Stomach smooth muscle (tissue), 2 donors: Measurements from ENCODE around the gene ROM1.
"Not testable (repeated sequence)": the region's sequence is repeated elsewhere in the genome, so short reads cannot be mapped to it uniquely, and the experiment has no call there.

Experiments used
- H3K27ac ChIP-seq: one replicate; pipeline ENCODE4 v1.7.0; 2013; ENCODE audit warnings: mild to moderate bottlenecking, low read length, inconsistent platforms
- H3K27me3 ChIP-seq, 2 donors: one replicate each; pipeline ENCODE4 v1.7.0; 2013; ENCODE audit warnings: low read length in 2 of 2; ENCODE audit not compliant: insufficient read depth in 2 of 2, control insufficient read depth in 1 of 2
- H3K36me3 ChIP-seq, 2 donors: one replicate each; pipeline ENCODE4 v1.7.0; 2013; ENCODE audit warnings: low read length in 2 of 2; ENCODE audit not compliant: control insufficient read depth in 2 of 2, insufficient read depth in 2 of 2
- H3K4me1 ChIP-seq: one replicate; pipeline ENCODE4 v1.7.0; 2013; ENCODE audit warnings: low read length; ENCODE audit not compliant: control insufficient read depth, insufficient read depth
- H3K4me3 ChIP-seq, 2 donors: one replicate each; pipeline ENCODE4 v1.7.0; 2013; ENCODE audit warnings: low read length in 2 of 2
- H3K9ac ChIP-seq, 2 donors: one replicate each; pipeline ENCODE4 v1.7.0; 2013; ENCODE audit warnings: low read length in 2 of 2, mild to moderate bottlenecking in 1 of 2
- H3K9me3 ChIP-seq, 2 donors: one replicate each; pipeline ENCODE4 v1.7.0; 2013; ENCODE audit warnings: low read length in 2 of 2; ENCODE audit not compliant: control insufficient read depth in 2 of 2
- donor health status: healthy.
- donor health status: Pancreatic carcinoma.

ROM1 gene

DNA sequence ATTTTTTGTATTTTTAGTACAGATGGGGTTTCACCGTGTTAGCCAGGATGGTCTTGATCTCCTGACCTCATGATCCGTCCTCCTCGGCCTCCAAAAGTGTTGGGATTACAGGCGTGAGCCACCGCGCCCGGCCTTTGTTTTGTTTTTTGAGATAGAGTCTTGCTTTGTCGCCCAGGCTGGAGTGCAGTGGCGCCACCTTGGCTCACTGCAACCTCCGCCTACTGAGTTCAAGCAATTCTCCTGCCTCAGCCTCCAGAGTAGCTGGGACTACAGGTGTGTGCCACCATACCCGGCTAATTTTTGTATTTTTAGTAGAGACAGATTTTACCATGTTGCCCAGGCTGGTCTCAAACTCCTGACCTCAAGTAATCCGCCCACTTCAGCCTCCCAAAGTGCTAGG is 37.2 kb downstream of the ROM1 start:
- H3K4me3 ChIP-seq, H3K27me3 ChIP-seq, H3K9me3 ChIP-seq, H3K27ac ChIP-seq, H3K9ac ChIP-seq: not testable (repeated sequence)
- Histone ChIP-seq H3K36me3 (peaks cover 16% of the 10 kb centered on the region in 2 donors), H3K4me1 (peaks cover 32% of the 10 kb centered on the region)

DNA sequence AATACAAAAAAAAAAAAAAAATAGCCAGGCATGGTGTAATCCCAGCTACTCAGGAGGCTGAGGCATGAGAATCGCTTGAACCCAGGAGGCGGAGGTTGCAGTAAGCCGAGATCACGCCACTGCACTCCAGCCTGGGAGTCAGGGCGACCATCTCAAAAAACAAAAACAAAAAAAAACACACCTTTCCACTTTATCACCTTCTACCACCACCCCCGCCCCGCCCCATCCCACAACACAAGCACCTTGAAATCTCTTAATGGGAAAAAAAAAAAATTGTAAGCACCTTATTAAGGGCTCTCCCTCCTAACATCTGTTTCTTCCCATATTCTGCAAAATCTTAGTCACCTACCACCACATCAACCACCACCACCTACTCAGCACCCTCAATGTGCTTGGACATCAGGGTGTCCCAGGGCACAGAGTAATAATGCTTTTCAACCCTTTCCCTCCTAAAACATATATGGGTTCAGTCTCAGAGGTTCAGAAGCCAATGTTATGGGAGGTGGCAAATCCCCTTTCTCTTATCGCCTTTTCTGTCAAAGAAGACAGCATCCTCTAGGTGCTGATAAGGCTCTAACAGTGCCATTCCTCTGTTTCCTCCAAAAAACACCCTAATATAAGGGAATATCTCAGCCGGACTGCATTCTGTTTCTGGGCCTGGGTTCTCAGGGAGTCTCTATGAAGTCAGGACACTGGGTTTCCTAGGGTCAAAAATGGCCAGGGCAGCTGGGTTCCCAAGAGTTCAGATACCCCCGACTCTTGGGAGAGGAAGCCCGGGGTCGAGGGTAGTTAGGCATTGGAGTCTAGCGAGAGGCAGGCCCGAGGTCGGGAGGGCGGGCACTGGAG is 39.3 kb downstream of the ROM1 start:
- no peaks in the 10 kb centered on the region for H3K27me3 ChIP-seq
- peak overlapping the region; percentile 85 for H3K27ac ChIP-seq
- H3K4me1 ChIP-seq: peaks cover 17% of the 10 kb centered on the region
- no peaks in the 10 kb centered on the region for H3K9me3 ChIP-seq
- H3K9ac ChIP-seq: peak overlapping the region; percentile 98
- H3K36me3 ChIP-seq: peaks cover 16% of the 10 kb centered on the region in 2 donors
- H3K4me3 ChIP-seq: peak overlapping the region; percentile 94 to 98

DNA sequence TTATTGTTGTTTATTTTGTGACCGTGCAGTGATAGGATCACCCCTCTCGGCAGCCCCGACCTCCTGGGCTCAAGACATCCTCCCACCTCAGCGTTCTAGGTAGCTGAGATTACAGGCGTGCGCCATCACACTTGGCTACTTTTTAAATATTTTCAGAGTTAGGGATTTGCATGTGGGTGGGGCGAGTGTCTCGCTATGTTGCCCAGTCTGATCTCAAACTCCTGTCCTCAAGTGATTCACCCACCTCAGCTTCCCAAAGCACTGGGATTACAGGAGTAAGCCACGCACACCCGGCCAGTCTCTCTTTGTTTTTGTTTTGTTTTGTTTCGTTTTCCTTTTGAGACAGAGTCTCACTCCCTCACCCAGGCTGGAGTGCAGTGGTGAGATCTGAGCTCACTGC is 41.2 kb downstream of the ROM1 start:
- peaks cover 3 to 5% of the 10 kb centered on the region in 2 donors for H3K36me3 ChIP-seq
- peaks cover 15% of the 10 kb centered on the region for H3K4me1 ChIP-seq
- H3K9ac ChIP-seq: no peak overlapping the region
- H3K27me3 ChIP-seq: no peaks in the 10 kb centered on the region
- no peak overlapping the region for H3K4me3 ChIP-seq
- H3K27ac ChIP-seq: no peak overlapping the region
- no peaks in the 10 kb centered on the region for H3K9me3 ChIP-seq

DNA sequence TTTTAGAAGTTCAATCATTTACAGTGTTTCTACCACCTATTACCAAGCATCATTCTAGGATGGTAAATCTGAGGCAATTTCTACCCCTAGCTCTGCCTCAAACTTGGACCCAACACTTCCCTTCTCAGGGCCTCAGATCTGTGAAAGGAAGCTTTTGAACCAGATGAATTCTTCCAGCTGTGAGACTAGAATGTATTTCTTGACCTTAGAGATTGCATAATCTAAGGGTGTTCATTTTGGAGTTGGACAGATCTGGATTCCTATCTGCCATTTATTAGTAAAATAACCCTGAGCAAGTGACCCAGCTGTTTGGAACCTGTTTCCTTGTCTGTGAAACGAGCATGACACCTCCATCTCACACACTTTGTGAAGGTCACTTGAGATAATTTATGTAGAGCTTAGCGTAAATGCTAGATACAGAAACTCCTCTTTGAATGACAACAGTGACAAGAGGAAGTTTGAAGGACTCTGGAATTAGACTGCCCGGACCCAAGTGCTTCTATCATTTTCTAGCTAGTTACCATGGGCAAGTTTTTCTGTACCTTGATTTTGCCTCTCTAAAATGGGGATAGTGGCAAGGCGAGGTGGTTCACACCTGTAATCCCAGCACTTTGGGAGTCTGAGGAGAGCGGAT is 43.9 kb downstream of the ROM1 start:
- H3K27me3 ChIP-seq: no peaks in the 10 kb centered on the region

DNA sequence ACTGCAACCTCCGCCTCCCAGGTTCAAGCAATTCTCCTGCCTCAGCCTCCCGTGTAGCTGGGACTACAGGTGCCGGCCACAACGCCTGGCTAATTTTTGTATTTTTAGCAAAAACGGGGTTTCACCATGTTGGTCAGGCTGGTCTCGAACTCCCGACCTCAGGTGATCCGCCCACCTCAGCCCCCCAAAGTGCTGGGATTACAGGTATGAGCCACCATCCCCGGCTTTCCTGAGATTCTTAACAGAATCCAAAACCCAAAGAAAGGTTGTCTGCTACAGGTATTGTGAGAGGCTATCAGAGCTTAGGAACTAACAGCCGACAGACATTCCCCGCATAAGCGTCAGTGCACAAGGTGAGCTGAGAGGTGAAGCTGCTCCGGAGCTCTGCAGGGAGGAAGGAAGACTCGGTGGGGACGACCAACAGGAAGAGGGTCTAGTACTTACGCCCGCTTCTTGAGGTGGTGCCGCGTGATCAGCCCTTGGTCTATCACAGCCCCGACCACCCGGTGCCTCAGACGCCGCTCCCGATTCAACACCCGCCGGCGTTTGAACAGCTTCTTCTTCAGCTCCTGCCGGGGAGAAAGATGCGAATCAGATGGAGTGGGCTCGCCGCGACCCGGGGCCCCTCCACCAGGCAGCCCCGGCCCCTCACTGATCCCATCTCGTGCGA is 51.5 kb downstream of the ROM1 start:
- Histone ChIP-seq H3K9me3 (no peaks in the 10 kb centered on the region), H3K4me3 (peak overlapping the region; percentile 79 to 97), H3K4me1 (peaks cover 33% of the 10 kb centered on the region), H3K9ac (peak overlapping the region; percentile 91 to 93), H3K27me3 (no peaks in the 10 kb centered on the region), H3K27ac (peak overlapping the region; percentile 88), H3K36me3 (peaks cover 4 to 7% of the 10 kb centered on the region in 2 donors)

More for the DNA sequence above, 43.9 kb downstream of the ROM1 start:
- no peak overlapping the region for H3K27ac ChIP-seq
- H3K36me3 ChIP-seq: no peaks in the 10 kb centered on the region
- no peaks in the 10 kb centered on the region for H3K9me3 ChIP-seq
- no peak overlapping the region for H3K9ac ChIP-seq
- peaks cover 10% of the 10 kb centered on the region for H3K4me1 ChIP-seq
- H3K4me3 ChIP-seq: no peak overlapping the region
